ENCODE data around the gene MRPL36.

- TF ChIP-seq ELK1 (IDR thresholded peaks at IDR 0.05; ENCODE audit: borderline replicate concordance, low read depth, low read length) = no peak
- TF ChIP-seq CTCF (conservative IDR thresholded peaks at IDR 0.05; ENCODE audit: low read depth, low read length) = no peak
- TF ChIP-seq MXI1 (IDR thresholded peaks at IDR 0.05; ENCODE audit: borderline replicate concordance, low read depth, low read length) = no peak
- no peak for TF ChIP-seq BHLHE40 (IDR thresholded peaks at IDR 0.05; ENCODE audit: low read depth, low read length)
- no peak for TF ChIP-seq RFX5 (IDR thresholded peaks at IDR 0.05; ENCODE audit: low read depth, low read length)
- no peak for TF ChIP-seq USF2 (IDR thresholded peaks at IDR 0.05; ENCODE audit: low read depth, low read length)
- no peak for TF ChIP-seq POLR2A (IDR thresholded peaks at IDR 0.05; ENCODE audit: low read depth, low read length)
- no peak for TF ChIP-seq FOS (IDR thresholded peaks at IDR 0.05; ENCODE audit: low read depth, low read length)
- no peak for TF ChIP-seq RCOR1 (IDR thresholded peaks at IDR 0.05; ENCODE audit: insufficient replicate concordance, low read length)
- TF ChIP-seq MAFK (IDR thresholded peaks at IDR 0.05; ENCODE audit: low read depth, low read length) = no peak
Observed at GRCh38 chr5:1807451-1808185, 8.0 kb upstream of the MRPL36 start.

Measured in IMR-90 (cell line).